H1 (cell line): ENCODE results near the gene DPP10. TPM values are rescaled to one million over a fixed set of nuclear protein-coding genes. Genes with fewer than 3 reads are reported as not detected.

Experiments used
- CTCF ChIA-PET: fragments of 300-600 bp; sonication (Branson Sonifier 250); formaldehyde crosslinking; loops from one replicate; lab custom pipeline; 2021; ENCODE audit not compliant: partially characterized antibody; lab: Charles Lee
- POLR2A ChIA-PET: fragments of 300-600 bp; sonication (Branson Sonifier 250); formaldehyde crosslinking; loops from one replicate; lab custom pipeline; 2021; ENCODE audit warnings: inconsistent platforms; ENCODE audit not compliant: partially characterized antibody; lab: Charles Lee
- DNase-seq, 2 experiments: peaks; one replicate each; pipeline versions ENCODE4 v3.0.0 to v3.0.0-alpha.2; 2010 to 2022; ENCODE audit warnings: low spot score in 2 of 2, low read depth in 1 of 2, mixed read lengths in 1 of 2
- FAIRE-seq: peaks from 2 replicates; lab custom pipeline; 2011; peaks lifted over from hg19 to GRCh38; lab: Jason Lieb, UNC
- H2AFZ ChIP-seq: 2 replicates; pipeline ENCODE4 v1.8.1; 2012; ENCODE audit warnings: low read length, inconsistent platforms
- H2AK5ac ChIP-seq: 2 replicates; pipeline ENCODE4 v1.6.1; 2013; ENCODE audit warnings: low read depth, low read length
- H2BK120ac ChIP-seq: replicated peaks from 2 replicates; pipeline ENCODE3; 2013; ENCODE audit warnings: low read depth, low read length, inconsistent platforms
- H2BK12ac ChIP-seq: 2 replicates; pipeline ENCODE4 v1.6.1; 2013; ENCODE audit warnings: low read depth, low read length
- H2BK15ac ChIP-seq: 2 replicates; pipeline ENCODE4 v1.6.1; 2013; ENCODE audit warnings: low read length
- H2BK20ac ChIP-seq: 2 replicates; pipeline ENCODE4 v1.6.1; 2013; ENCODE audit warnings: low read length
- H2BK5ac ChIP-seq: 2 replicates; pipeline ENCODE4 v1.6.1; 2013; ENCODE audit warnings: low read depth, low read length
- H3K14ac ChIP-seq: 2 replicates; pipeline ENCODE4 v1.6.1; 2013; ENCODE audit warnings: inconsistent platforms; ENCODE audit not compliant: insufficient read length
- H3K18ac ChIP-seq: 2 replicates; pipeline ENCODE4 v1.6.1; 2013; ENCODE audit warnings: low read length; ENCODE audit errors: extremely low read depth
- H3K23ac ChIP-seq: 2 replicates; pipeline ENCODE4 v1.6.1; 2013; ENCODE audit warnings: inconsistent platforms; ENCODE audit not compliant: insufficient read length
- H3K23me2 ChIP-seq: 2 replicates; pipeline ENCODE4 v1.6.1; 2013; ENCODE audit warnings: low read depth, low read length
- H3K27ac ChIP-seq: 2 replicates; pipeline ENCODE4 v1.6.1; 2011; ENCODE audit warnings: low read depth, low read length, inconsistent platforms
- H3K27me3 ChIP-seq, 4 experiments: replicated peaks in 1 of 4; 1 replicate in 1 of 4; 2 replicates in 3 of 4; pipeline versions ENCODE4 v1.6.1 to v1.8.1; 2011 to 2013; ENCODE audit warnings: low read length in 3 of 4, mild to moderate bottlenecking in 3 of 4, inconsistent platforms in 2 of 4, mixed read lengths in 2 of 4, moderate library complexity in 1 of 4; ENCODE audit not compliant: control insufficient read depth in 3 of 4, insufficient read depth in 3 of 4; ENCODE audit errors: extremely low read depth in 1 of 4
- H3K36me3 ChIP-seq, 4 experiments: 2 replicates each; pipeline versions ENCODE4 v1.6.1 to v1.8.1; 2011 to 2013; ENCODE audit warnings: mild to moderate bottlenecking in 4 of 4, low read length in 3 of 4, moderate library complexity in 2 of 4, control low read depth in 1 of 4, inconsistent platforms in 1 of 4; ENCODE audit not compliant: insufficient read depth in 4 of 4, control insufficient read depth in 2 of 4
- H3K4ac ChIP-seq: replicated peaks from 2 replicates; pipeline ENCODE3; 2013; ENCODE audit warnings: low read length, low read depth, mixed read lengths, inconsistent platforms; ENCODE audit not compliant: insufficient read length
- H3K4me1 ChIP-seq, 4 experiments: replicated peaks in 1 of 4; 1 replicate in 1 of 4; 2 replicates in 3 of 4; pipeline versions ENCODE4 v1.6.1 to v1.8.1; 2011 to 2013; ENCODE audit warnings: low read length in 3 of 4, inconsistent platforms in 2 of 4, mixed read lengths in 1 of 4; ENCODE audit not compliant: insufficient read depth in 4 of 4, control insufficient read depth in 3 of 4
- H3K4me2 ChIP-seq, 2 experiments: 2 replicates each; pipeline versions ENCODE4 v1.6.1 to v1.8.1; 2011 to 2013; ENCODE audit warnings: low read depth in 2 of 2, low read length in 2 of 2, control low read depth in 1 of 2, inconsistent platforms in 1 of 2, mild to moderate bottlenecking in 1 of 2; ENCODE audit not compliant: insufficient read depth in 1 of 2
- H3K4me3 ChIP-seq, 4 experiments: fragments of 200-600, 300-600 bp in 1 of 4; sonication (generic), shearing (Covaris generic), sonication (Bioruptor Twin) in 1 of 4; 2 replicates each; pipeline versions ENCODE4 v1.5.1 to v1.8.1; 2011 to 2016; ENCODE audit warnings: low read length in 4 of 4, low read depth in 3 of 4, control low read depth in 2 of 4, inconsistent platforms in 2 of 4, mild to moderate bottlenecking in 2 of 4, mixed read lengths in 1 of 4, moderate library complexity in 1 of 4; ENCODE audit not compliant: insufficient read depth in 2 of 4; ENCODE audit errors: extremely low read depth in 1 of 4
- H3K56ac ChIP-seq: replicated peaks from 2 replicates; pipeline ENCODE3; 2013; ENCODE audit warnings: low read depth, mild to moderate bottlenecking, mixed read lengths, low read length, inconsistent platforms; ENCODE audit not compliant: insufficient read length
- H3K79me1 ChIP-seq: 2 replicates; pipeline ENCODE4 v1.6.1; 2013; ENCODE audit warnings: low read depth, low read length, control low read depth
- H3K79me2 ChIP-seq, 2 experiments: 2 replicates each; pipeline versions ENCODE4 v1.6.1 to v1.8.1; 2012 to 2013; ENCODE audit warnings: low read length in 2 of 2, mild to moderate bottlenecking in 2 of 2, inconsistent platforms in 1 of 2; ENCODE audit not compliant: insufficient read depth in 2 of 2, control insufficient read depth in 1 of 2
- H3K9ac ChIP-seq, 4 experiments: replicated peaks in 1 of 4; 1 replicate in 1 of 4; 2 replicates in 3 of 4; pipeline versions ENCODE4 v1.6.1 to v1.8.1; 2011 to 2013; ENCODE audit warnings: low read depth in 3 of 4, low read length in 3 of 4, control low read depth in 2 of 4, mild to moderate bottlenecking in 2 of 4, moderate library complexity in 2 of 4, inconsistent platforms in 1 of 4; ENCODE audit errors: extremely low read depth in 1 of 4
- H3K9me3 ChIP-seq, 2 experiments: 2 replicates each; pipeline versions ENCODE4 v1.6.1 to v1.8.1; 2012 to 2013; ENCODE audit warnings: mild to moderate bottlenecking in 2 of 2, moderate library complexity in 2 of 2, control low read depth in 1 of 2, inconsistent platforms in 1 of 2, low read depth in 1 of 2, low read length in 1 of 2, mixed read lengths in 1 of 2; ENCODE audit not compliant: insufficient read depth in 2 of 2
- H4K20me1 ChIP-seq, 2 experiments: replicated peaks in 1 of 2; 2 replicates each; pipeline versions ENCODE3 to v1.8.1; 2011 to 2013; ENCODE audit warnings: inconsistent platforms in 2 of 2, low read length in 2 of 2, mild to moderate bottlenecking in 1 of 2; ENCODE audit not compliant: insufficient read depth in 2 of 2, control insufficient read depth in 1 of 2
- H4K5ac ChIP-seq: 2 replicates; pipeline ENCODE4 v1.6.1; 2013; ENCODE audit warnings: low read length, low read depth, mixed read lengths, inconsistent platforms; ENCODE audit not compliant: insufficient read length
- H4K8ac ChIP-seq: 2 replicates; pipeline ENCODE4 v1.8.0; 2013; ENCODE audit warnings: mild to moderate bottlenecking, moderate library complexity, low read length, inconsistent platforms; ENCODE audit not compliant: insufficient read depth; ENCODE audit errors: extremely low read depth
- H4K91ac ChIP-seq: replicated peaks from 2 replicates; pipeline ENCODE3; 2013; ENCODE audit warnings: low read length, mixed read lengths, inconsistent platforms; ENCODE audit not compliant: insufficient read length
- BCL11A ChIP-seq, 2 experiments: IDR thresholded peaks; one replicate each; pipeline ENCODE4 v1.6.1; 2011; ENCODE audit warnings: low read depth in 2 of 2, low read length in 2 of 2, mild to moderate bottlenecking in 2 of 2
- KDM4A ChIP-seq: IDR thresholded peaks from one replicate; pipeline ENCODE4 v1.7.1; 2012; ENCODE audit warnings: low read depth, mild to moderate bottlenecking, moderate library complexity, low read length, inconsistent platforms; ENCODE audit not compliant: severe bottlenecking
- SP1 ChIP-seq: IDR thresholded peaks from 2 replicates; pipeline ENCODE4 v1.6.1; 2011; ENCODE audit warnings: low read depth, low read length
- WGBS, 2 experiments: shearing (Covaris generic) in 1 of 2; methylation state at CpG; one replicate each; pipeline versions ENCODE4 v1.1.6 to v1.1.7; 2013 to 2015; ENCODE audit warnings: low lambda C conversion rate in 2 of 2, mixed read lengths in 2 of 2, inconsistent platforms in 1 of 2, low coverage in 1 of 2, missing lambda C conversion rate in 1 of 2; ENCODE audit not compliant: insufficient replicate concordance in 2 of 2, insufficient coverage in 1 of 2, insufficient read length in 1 of 2; ENCODE audit errors: extremely low coverage in 1 of 2, missing lambda C conversion rate in 1 of 2; 5-methylcytosine and 5-hydroxymethylcytosine counted together
- polyA plus RNA-seq, 7 experiments: library from polyadenylated mRNA; depleted of rRNA in 3 of 7; stranded (reverse) in 5 of 7; unstranded in 2 of 7; fragments of >200 nt in 5 of 7; fragments of 200-250 nt in 2 of 7; gene quantifications; 1 replicate in 5 of 7; 2 replicates in 1 of 7; 4 replicates in 1 of 7; pipeline versions ENCODE4 v1.2.1 to v1.2.3, GENCODE V29; 2011 to 2013; ENCODE audit warnings: missing spikeins in 2 of 7, mixed read lengths in 2 of 7
- total RNA-seq: library from RNA; stranded (reverse); fragmentation: NEBNext Ultra II Directional; extraction: Animal tissue kit (Norgen Biotek cat#: 25700); gene quantifications from 2 replicates; pipeline ENCODE4 v1.2.1, GENCODE V29; 2021

The DPP10 gene
- total and polyA plus RNA-seq, 2 of the 8 experiments (the other 6 are each of a cell fraction or from before 2014, with no cell fraction given): 3.3 to 7.2 TPM

DNA sequence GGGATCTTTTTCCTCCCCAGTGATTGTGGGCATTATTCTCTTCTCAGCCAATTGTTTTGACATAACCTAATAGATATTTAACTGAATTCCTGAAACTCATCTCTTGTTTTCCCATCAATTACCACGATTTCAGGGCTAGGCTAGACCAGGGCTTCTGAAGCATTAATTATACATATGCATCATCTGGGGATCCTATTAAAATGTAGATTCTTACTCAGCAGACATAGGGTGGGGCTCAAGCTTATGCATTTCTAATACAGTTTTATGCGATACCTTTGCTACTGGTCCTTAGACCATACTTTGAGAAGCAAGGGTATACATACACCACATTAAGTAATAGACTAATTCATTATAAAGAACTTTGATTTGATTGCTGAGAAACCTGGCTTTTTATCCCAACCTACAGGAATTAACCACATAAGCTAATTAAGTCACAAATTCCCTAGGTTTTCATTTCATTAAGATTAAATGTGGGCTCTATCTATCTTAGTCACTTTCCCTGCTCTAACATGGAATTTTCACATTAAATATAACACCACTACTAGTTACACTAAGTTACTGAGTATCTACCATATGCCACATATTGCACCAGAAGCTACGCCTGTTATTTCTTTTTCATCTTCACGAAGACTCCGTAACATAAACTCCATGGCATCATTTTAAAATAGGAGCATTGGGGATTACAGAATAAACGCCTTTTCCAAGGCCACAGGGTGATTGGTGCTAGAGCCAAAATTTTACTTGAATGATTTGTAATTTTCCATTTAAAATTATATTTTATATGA lies 417.5 kb downstream of the DPP10 start:
- ChIA-PET CTCF (interaction anchor here (1.3 kb wide), 1 partner anchor 13 kb away, joined by 4 read pairs; no protein-coding TSS in a partner anchor), POLR2A (no interaction called here)
- H2AK5ac ChIP-seq: no peak overlapping the region
- no peak overlapping the region for H3K4me3 ChIP-seq
- no peak overlapping the region for H4K8ac ChIP-seq
- H2BK5ac ChIP-seq: no peak overlapping the region
- no peak overlapping the region for H3K9ac ChIP-seq
- H3K18ac ChIP-seq: no peak overlapping the region
- H3K4ac ChIP-seq: no peak overlapping the region
- no peaks in the 10 kb centered on the region for H3K9me3 ChIP-seq
- H2AFZ ChIP-seq: no peak overlapping the region
- H3K4me1 ChIP-seq: no peaks in the 10 kb centered on the region
- H3K79me2 ChIP-seq: no peaks in the 10 kb centered on the region
- TF ChIP-seq SP1 (no peak), BCL11A (IDR thresholded peaks at IDR 0.05; ENCODE audit: low read depth in 2 of 2, low read length in 2 of 2) (no peak), KDM4A (no peak)
- no peak overlapping the region for H2BK20ac ChIP-seq
- no peak overlapping the region for H3K27ac ChIP-seq
- no peaks in the 10 kb centered on the region for H3K36me3 ChIP-seq
- no peak overlapping the region for H2BK120ac ChIP-seq
- no peak overlapping the region for H3K56ac ChIP-seq
- H2BK15ac ChIP-seq: no peak overlapping the region
- H3K79me1 ChIP-seq: no peaks in the 10 kb centered on the region
- FAIRE-seq: no peak
- H2BK12ac ChIP-seq: no peak overlapping the region
- no peak overlapping the region for H3K4me2 ChIP-seq
- 76% methylated on average over 6 of the region's 6 CpGs; no CpG with 5 or more reads in 1 of the 2 experiments for WGBS, 2 experiments
- no peak overlapping the region for H3K23ac ChIP-seq
- no peaks in the 10 kb centered on the region; the same call in 1 of the 2 replicates for H3K23me2 ChIP-seq
- DNase-seq: no peak
- no peaks in the 10 kb centered on the region for H4K20me1 ChIP-seq
- H4K91ac ChIP-seq: no peak overlapping the region
- H3K14ac ChIP-seq: no peak overlapping the region
- no peak overlapping the region for H4K5ac ChIP-seq
- no peaks in the 10 kb centered on the region for H3K27me3 ChIP-seq
